ENCODE data around the gene TFF1.

The TFF1 gene

GRCh38 chr21:42386034-42386591 lies 19.8 kb upstream of the TFF1 start:
- intact Hi-C loops (cut with DNase I) = no loop called here
- DNase-seq = no peak

DNA sequence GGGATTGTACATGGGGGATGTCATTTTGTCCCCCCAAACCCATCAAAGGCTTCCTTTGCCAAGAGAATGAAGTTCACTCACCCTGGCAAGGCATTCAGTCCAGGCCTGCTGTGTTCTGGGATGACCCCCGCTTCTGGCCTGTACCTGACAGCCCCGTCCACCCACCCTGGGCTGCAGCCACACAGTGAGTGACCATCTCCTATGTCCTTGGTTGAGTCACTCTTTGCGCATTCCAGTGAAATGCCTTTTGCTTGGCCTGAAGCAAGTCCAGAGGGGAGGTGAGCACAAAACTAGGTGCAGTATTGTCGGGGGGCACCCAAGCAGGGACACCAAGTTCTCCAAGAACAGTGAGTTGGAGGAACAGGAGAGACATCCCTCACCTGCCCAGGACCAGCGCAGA lies 19.3 kb upstream of the TFF1 start:
- intact Hi-C loops (cut with DNase I) = no loop called here
- DNase-seq = no peak

DNA sequence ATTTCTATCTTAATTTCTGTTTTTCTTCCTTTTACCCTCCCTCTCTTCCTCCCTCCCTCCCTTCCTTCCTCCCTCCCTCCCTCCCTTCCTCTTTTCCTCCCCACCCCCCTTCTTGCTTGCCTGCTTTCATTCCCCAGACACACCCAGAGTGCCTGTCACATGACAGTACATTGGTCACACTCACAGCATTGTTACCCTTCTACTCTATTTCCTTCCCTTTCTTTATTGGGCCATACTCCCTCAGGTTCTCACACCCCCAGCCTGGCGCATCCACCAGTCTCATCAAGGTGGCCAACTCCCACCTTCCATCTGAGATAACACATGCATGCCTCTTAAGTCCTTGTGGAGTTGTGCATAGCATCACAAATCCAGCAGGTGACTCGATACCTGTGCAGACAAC lies 18.7 kb upstream of the TFF1 start:
- intact Hi-C loops (cut with DNase I) = no loop called here
- DNase-seq = no peak

DNA sequence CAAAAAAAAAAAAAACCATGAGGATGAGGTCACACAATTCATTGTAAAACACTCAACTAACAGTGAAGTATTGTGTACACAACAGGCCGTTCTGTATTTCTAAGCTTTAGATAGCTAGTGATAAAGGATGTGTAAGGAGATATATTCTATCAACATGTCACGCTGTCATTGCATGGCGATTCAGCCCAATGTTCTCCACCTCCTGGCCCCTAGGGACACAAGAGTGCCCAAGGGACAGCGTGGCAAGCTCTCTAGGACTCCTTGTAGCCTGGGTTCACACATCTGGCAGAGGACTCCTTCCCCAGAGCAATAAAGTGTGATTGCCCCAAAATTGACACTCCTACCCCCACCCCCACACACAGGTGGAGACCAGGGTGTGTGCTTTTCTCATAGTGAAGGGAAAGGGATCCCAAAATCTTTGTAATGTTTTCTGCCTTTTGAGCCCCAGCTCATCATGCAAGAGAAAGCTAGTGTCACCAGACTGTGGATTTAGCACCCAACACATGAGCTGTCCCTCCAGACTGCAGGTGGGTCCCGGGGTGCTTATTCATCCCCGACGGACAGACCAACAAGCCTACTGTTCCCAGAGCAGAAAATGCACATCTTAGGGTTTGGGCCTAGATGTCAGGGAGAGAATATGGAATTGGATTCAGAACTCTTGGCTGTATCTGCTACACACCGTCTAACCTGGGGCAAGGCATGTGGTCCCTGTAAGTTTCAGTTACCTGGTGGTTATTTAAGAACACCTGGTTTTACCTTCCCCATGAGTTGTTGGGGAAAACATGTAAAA lies 18.0 kb upstream of the TFF1 start:
- no peak for DNase-seq
- intact Hi-C loops (cut with DNase I) = no loop called here

DNA sequence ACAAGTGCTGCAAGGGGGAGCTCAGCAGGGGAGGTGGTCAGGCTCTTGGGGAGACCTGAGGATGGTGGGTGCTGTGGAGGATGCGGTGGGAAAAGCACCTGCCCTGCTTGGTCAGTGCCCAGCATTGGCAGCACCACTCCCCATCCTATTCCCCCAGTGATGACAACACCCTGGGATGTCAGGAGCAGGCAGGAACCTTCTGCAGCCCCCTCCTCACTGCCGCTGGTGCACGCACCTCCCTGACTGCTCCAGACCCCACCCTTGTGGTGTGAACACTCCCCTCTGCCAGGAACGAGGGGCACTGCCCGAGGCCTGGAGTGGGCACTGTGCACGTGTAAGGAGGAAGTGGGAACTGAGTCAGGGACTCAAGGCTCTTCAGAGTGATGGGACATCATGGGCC lies 17.0 kb upstream of the TFF1 start:
- DNase-seq = no peak
- intact Hi-C loops (cut with DNase I) = no loop called here

GRCh38 chr21:42382915-42383314 lies 16.6 kb upstream of the TFF1 start:
- DNase-seq = no peak
- intact Hi-C loops (cut with DNase I) = no loop called here

DNA sequence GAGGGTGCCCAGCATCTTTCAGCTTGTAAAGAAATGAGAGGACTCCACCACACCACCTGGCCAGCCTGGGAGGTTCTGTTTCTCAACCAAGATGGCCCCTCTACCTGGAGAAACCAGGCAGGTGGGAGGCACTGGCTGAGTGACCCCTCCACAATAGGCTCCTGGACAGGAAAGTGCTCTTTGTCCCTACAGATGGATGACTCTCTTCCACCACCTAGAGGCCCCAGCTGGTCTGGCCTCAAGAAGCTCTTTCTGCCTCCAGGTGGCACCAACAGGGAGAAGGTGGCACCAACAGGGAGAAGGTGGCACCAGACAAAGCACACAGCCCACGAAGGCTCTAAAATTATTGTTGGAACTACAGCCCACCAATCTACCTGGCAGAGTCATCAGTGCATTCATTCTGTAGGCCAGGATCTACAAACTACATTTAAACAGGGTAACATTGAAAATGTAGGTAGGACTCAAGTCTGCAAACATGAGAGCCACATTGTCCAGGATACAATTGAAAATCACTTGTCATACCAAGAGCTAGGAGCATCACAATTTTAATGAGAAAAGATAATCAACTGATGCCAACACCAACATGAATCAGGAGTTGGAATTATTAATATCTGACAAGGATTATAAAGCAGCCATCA lies 15.1 kb upstream of the TFF1 start:
- intact Hi-C loops (cut with DNase I) = no loop called here
- DNase-seq = peak in 10 of 42 donors; percentile 4 to 45 (median 20)

DNA sequence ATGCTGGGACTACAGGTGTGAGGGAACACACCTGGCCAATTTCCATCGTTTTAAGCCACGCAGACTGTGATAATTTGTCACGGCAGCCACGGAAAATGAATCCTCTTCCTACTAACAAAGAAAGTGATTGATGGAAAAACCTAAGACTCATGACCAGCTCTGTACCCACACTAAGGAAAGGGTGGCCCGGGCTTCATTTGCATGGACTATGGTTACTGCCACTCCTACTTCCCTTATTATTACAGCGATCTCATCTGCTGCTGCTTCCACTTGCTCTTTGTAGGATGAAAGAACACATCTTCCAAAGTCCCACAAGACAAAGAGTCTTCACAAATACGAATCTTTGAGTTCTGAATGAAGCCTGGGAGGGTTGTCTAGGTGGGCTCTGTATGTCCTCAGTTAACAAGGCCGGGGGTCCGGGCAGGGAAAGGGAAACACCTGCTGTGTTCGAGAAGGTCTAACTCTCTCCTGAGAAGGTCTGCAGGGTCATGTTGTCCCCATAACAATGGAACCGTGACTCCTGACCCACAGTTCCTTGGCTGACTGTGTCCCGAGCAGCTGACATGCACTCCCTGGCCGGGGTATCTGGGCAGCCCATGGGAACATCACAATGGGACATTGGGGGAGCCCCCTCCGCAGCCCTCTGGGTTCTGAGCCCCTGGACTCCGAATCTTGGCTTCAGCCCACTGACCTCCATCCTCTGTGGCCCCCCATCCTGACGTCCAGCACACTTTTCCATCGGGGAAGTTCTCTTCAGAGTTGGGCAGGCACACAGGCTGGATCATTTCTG lies 13.3 kb upstream of the TFF1 start:
- intact Hi-C loops (cut with DNase I) = no loop called here
- DNase-seq = no peak

- intact Hi-C loops (cut with DNase I) = no loop called here
Measured at GRCh38 chr21:42378418-42378817, 12.1 kb upstream of the TFF1 start.

GRCh38 chr21:42377951-42378340 lies 11.6 kb upstream of the TFF1 start:
- DNase-seq = no peak
- intact Hi-C loops (cut with DNase I) = no loop called here

More at GRCh38 chr21:42378418-42378817, 12.1 kb upstream of the TFF1 start:
- no peak for DNase-seq

DNA sequence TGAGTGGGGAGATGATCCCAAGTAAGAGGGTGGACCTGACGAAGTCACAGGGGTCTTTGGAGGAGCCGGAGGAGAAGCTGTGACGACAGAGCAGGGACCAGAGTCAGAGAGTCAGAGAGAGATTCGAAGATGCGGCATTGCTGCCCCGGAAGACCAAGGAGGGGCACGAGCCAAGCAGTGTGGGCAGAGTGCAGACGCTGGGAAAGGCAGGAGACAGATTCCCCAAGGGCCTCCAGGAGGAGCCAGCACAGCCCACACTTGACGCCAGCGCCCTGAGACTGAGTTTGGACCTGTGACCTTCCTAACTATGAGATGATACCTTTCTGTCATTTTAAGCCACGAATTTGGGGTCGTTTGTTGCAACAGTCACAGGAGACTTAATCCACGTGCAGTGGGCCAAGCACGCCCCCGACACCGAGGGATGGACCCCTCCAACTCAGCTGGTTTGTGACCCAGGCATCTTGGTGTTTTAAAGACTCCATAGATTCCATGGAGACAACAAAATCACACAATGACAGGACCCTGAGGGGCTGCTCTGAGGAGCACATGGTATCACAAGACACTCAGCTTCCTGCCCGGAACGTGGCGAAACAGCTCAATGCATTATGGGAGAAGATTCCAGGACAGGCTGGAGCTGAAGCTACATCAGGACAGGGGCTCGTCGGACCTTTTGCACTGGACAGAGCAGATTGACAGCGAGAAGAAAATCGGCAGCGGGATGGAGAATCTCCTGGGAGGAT lies 11.0 kb upstream of the TFF1 start:
- intact Hi-C loops (cut with DNase I) = no loop called here
- DNase-seq = no peak

- DNase-seq = peak in 1 of 42 donors; percentile 25
- intact Hi-C loops (cut with DNase I) = no loop called here
Measured at GRCh38 chr21:42376338-42376982, 10.1 kb upstream of the TFF1 start.

DNA sequence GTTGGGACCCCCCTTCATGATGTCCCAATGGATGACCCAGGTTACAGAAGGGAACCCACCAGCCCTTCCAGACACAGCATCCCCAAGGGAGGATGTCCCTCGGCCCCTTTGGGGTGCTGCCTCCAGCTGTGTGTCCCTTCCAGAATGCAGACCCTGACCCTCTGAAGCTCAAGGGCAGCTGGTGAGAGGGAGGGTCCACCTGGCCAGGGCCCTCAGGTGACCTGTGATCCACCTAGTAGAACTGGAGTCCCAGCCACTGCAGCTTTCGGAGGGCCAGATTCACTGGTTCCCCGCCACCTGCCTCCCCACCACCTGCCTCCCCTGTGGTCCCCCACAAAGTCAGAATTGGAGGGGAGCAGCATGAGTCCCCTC lies 9.6 kb upstream of the TFF1 start:
- DNase-seq = no peak
- intact Hi-C loops (cut with DNase I) = no loop called here

DNA sequence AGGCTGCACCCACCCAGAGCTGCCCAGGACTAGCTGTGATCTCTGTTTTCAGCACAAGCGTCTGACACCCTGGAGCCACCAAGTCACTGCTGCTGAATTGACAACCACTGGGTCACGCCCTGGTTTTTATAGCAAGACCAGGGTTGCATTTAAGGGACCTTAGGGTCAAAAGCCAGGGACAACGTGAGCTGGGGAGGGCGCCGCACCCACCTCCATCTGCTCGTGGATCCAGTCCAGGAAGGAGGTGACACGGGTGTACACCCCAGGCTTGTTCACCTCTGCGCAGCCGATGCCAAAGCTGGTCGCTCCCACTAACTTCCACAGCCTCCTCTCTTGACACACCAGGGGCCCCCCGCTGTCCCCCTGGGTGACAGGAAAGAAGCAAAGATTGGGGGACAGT lies 9.2 kb upstream of the TFF1 start:
- no peak for DNase-seq
- intact Hi-C loops (cut with DNase I) = no loop called here

DNA sequence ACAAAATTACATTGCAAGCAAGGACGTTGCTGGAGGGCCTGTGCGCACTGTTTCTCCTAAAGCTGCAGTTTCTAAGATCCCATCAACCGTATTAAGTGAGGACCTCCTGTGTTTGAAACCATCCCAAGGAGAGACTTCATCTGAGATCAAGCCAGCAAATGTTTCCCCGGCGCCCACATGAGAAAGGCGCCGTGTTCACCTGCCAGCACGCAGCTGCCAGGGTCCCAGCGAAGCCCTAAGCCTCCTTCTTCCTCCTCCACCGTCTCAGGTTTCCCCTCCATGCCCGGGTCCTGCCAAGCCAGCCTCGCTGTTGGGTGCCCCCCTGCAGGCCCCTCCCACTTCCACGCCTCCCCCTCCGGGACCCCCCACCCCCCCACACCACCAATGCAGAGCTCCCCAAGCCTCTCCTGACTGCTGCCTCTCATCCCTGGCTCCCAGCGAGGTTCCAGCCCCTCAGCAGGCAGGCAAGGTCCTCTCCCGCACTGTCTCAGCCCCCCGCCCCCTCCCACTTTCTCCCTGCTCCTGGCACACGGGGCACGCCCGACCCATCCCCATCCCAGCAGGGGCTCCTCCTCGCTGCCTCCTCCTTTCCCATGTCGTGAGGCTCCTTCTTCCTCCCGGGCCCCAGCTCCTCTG lies 8.6 kb upstream of the TFF1 start:
- intact Hi-C loops (cut with DNase I) = no loop called here
- no peak for DNase-seq

- DNase-seq = no peak
- intact Hi-C loops (cut with DNase I) = no loop called here
Measured at GRCh38 chr21:42374457-42374856, 8.1 kb upstream of the TFF1 start.

DNA sequence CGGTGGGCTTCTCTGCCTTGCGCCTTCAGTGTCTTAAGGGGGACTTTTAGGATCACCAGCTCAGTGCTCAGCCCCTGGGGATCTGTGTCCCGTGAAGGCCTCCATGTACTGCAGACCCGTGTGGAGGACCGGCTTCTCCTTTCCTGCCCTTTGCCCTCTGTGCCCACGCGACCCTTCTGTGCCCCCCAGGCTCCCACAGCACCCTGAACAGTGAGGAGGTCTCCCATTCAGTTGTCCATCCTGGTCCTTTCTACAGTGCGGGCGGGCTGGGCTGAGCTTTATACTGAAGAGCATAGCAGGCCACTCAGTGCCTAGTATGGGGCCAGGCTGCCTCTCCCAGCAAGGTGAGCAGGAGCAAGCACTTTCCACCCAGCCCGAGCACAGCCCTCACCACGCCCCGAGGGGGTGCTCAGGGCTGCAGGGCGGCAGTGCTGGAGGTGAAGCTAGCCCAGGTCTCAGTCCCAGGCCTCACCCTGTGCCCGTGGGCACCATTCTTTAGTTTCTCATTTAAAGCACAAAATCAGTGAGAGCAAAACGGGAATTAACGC lies 7.6 kb upstream of the TFF1 start:
- DNase-seq = no peak
- intact Hi-C loops (cut with DNase I) = no loop called here
